Lower leg skin (tissue), 4 donors: ENCODE measurements around the gene LOXL3. TPM values are rescaled to one million over a fixed set of nuclear protein-coding genes. Genes with fewer than 3 reads are reported as not detected.

Source experiments
- DNase-seq, 2 donors: peaks; one replicate each; pipeline ENCODE4 v3.0.0-alpha.2; 2019; ENCODE audit warnings: low spot score in 2 of 2
- H3K4me3 ChIP-seq: fragments of 200-600 bp; sonication (generic); 2 replicates; pipeline ENCODE4 v1.5.1; 2017; ENCODE audit warnings: mild to moderate bottlenecking, low read depth; ENCODE audit not compliant: poor library complexity, severe bottlenecking
- CTCF ChIP-seq, 3 donors: fragments of 450-650 bp; IDR thresholded peaks; one replicate each; pipeline ENCODE4 v1.5.1; 2016; ENCODE audit warnings: antibody characterized with exemption in 3 of 3, mild to moderate bottlenecking in 3 of 3, moderate library complexity in 2 of 3
- POLR2A ChIP-seq, 2 donors: fragments of 450-650 bp; IDR thresholded peaks; one replicate each; pipeline ENCODE4 v1.6.1; 2016 to 2017; ENCODE audit warnings: antibody characterized with exemption in 2 of 2, mild to moderate bottlenecking in 1 of 2, moderate library complexity in 1 of 2
- WGBS, 2 donors: methylation state at CpG; one replicate each; pipeline ENCODE4 v1.1.5; 2018; 5-methylcytosine and 5-hydroxymethylcytosine counted together
- intact Hi-C: fragments of 100-400 bp; cut with DNase I; formaldehyde crosslinking; loops from one replicate; pipeline ENCODE4 v1.15.0; 2023; ENCODE audit warnings: low total_unique reads
- total RNA-seq, 4 donors: library from RNA; depleted of rRNA; stranded (reverse); fragments of >200 nt; gene quantifications; one replicate each; pipeline ENCODE4 v1.1.0, GENCODE V29; 2016

Gene LOXL3
- total RNA-seq, 4 donors from 2014 or later = 0.17 to 2.5 (median 1.4) TPM

DNA sequence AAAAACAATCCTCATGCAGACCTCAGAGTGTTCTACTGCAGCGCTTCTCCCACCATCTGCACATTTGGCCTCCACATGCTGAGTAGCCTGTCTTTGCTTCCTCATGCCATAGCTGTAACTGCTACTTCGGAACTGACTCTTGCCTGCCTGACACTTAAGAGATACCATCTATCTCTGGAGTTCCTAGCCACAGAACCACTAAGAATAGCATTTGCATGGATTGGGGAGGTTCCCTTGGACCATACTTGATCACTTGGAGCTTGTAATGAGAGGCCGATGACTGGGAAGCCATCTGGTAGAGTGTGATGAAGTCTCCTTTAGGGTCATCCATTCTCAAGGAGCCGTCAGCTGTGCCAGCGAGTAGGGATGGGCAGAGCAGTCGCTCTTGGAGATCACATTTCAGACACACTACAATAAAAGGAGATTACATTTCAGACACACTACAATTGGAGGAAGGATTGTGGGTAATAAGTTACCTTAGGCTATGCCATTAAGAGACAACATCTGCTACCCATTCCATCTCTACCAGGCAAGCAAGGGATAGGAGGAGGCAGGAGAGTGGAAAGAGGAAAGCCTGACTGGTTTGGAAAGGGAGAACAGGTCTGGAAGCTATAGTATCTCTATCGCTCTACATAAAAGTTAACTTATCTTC is 22.6 kb upstream of the LOXL3 start:
- intact Hi-C loops = no loop called here
- H3K4me3 ChIP-seq = no peak overlapping the region
- TF ChIP-seq POLR2A (IDR thresholded peaks at IDR 0.05) (no peak), CTCF (IDR thresholded peaks at IDR 0.05) (no peak)
- DNase-seq = no peak
- WGBS, 2 donors = 51 to 56% methylated on average over 7 of the region's 7 CpGs

DNA sequence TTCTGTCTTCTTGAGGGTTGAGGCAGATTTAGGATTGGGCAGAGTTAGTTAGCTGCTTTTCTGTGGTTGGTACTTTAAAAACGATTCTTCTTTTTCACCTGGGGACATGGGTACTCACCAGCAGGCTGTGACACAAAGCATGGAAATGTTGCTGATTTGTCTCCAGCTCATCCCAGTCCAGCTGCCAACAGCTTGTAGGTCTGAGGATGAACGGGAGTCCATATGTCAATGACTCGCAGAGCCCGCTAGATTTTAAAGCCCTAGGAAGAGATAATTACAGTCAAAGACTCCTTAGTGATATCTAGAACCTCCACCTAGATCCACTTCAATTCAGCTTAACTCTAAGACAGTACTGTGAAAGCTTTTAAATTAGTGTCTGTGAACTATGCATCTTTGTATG is 21.6 kb upstream of the LOXL3 start:
- TF ChIP-seq POLR2A (IDR thresholded peaks at IDR 0.05) (no peak), CTCF (IDR thresholded peaks at IDR 0.05) (no peak)
- no peak overlapping the region for H3K4me3 ChIP-seq
- intact Hi-C loops = no loop called here
- DNase-seq = no peak
- WGBS, 2 donors = 69 to 72% methylated on average over 4 of the region's 4 CpGs

GRCh38 chr2:74573747-74574562 is 20.2 kb upstream of the LOXL3 start:
- H3K4me3 ChIP-seq = no peak overlapping the region
- 41 to 42% methylated on average over 7 of the region's 7 CpGs for WGBS, 2 donors
- peak in 1 of 2 donors; percentile 26 for DNase-seq

GRCh38 chr2:74572178-74572925 is 18.6 kb upstream of the LOXL3 start:
- no peak for DNase-seq
- no peak overlapping the region for H3K4me3 ChIP-seq
- TF ChIP-seq CTCF (IDR thresholded peaks at IDR 0.05) = no peak
- no peak for TF ChIP-seq POLR2A (IDR thresholded peaks at IDR 0.05)
- intact Hi-C loops = no loop called here
- WGBS, 2 donors = 93 to 95% methylated on average over 3 of the region's 3 CpGs

More at GRCh38 chr2:74573747-74574562, 20.2 kb upstream of the LOXL3 start:
- intact Hi-C loops = no loop called here
- TF ChIP-seq CTCF (IDR thresholded peaks at IDR 0.05) (no peak), POLR2A (IDR thresholded peaks at IDR 0.05) (no peak)

- H3K4me3 ChIP-seq = no peak overlapping the region
- intact Hi-C loops = no loop called here
- no peak for DNase-seq
- TF ChIP-seq POLR2A (IDR thresholded peaks at IDR 0.05) = no peak
- TF ChIP-seq CTCF (IDR thresholded peaks at IDR 0.05) = no peak
- 86 to 90% methylated on average over 1 of the region's 1 CpG for WGBS, 2 donors
These were observed 17.3 kb upstream of the LOXL3 start for GRCh38 chr2:74571058-74571457.
